Choroid plexus epithelial cell (primary cell): ENCODE data around the gene MIS18A.

Experiments
- DNase-seq: peaks from one replicate; pipeline ENCODE4 v3.0.0-alpha.2; 2010; ENCODE audit warnings: low read depth
- H3K4me3 ChIP-seq: 2 replicates; pipeline ENCODE4 v1.5.1; 2011; ENCODE audit warnings: low read depth, mild to moderate bottlenecking, control low read depth, low read length, moderate library complexity
- TF ChIP-seq, protein P1 (sequence below): conservative IDR thresholded peaks from 2 replicates; pipeline ENCODE4 v1.5.1; 2011; ENCODE audit warnings: low read depth, mild to moderate bottlenecking, control low read depth, inconsistent platforms, low read length, moderate library complexity

The MIS18A gene

DNA sequence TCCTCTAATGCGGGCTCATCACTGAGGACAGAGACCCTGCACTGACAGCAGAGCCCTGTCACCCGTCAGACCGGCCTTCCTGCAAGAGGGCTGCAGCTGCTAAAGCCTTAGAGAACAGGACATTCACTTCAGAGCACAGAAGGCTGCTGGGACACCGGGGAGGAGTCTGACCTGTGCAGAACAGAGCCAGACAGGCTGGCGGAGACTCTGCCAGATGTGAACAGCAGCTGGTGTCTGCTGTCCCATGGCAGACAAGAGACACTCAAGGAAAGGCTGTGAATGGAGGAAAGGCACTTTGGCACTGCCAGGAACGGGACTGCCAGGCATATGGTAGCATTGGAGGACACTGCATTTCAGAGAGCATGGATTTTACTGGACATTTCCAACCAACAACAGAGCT is 41.2 kb upstream of the MIS18A start:
- DNase-seq: no peak
- H3K4me3 ChIP-seq: no peak overlapping the region
- TF ChIP-seq, protein P1, sequence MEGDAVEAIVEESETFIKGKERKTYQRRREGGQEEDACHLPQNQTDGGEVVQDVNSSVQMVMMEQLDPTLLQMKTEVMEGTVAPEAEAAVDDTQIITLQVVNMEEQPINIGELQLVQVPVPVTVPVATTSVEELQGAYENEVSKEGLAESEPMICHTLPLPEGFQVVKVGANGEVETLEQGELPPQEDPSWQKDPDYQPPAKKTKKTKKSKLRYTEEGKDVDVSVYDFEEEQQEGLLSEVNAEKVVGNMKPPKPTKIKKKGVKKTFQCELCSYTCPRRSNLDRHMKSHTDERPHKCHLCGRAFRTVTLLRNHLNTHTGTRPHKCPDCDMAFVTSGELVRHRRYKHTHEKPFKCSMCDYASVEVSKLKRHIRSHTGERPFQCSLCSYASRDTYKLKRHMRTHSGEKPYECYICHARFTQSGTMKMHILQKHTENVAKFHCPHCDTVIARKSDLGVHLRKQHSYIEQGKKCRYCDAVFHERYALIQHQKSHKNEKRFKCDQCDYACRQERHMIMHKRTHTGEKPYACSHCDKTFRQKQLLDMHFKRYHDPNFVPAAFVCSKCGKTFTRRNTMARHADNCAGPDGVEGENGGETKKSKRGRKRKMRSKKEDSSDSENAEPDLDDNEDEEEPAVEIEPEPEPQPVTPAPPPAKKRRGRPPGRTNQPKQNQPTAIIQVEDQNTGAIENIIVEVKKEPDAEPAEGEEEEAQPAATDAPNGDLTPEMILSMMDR: no peak

DNA sequence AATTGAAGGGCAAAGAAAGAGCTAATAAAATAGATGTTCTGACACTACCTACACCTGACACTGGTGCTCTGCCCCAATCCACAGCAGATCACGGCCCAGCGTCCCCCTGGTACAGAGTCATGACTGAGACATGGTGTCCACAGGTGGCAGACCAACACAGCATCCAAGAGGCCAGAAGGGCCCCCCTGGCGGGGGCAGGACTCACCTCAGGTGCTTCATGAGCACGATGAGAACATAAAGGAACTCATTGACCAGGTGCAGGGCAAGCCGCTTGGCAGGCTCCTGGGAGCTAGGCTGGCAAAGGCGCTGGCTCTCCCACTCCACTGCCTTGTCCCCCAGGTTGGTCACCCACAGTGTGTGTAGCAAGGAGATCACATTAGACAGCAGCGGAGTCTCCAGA is 40.2 kb upstream of the MIS18A start:
- TF ChIP-seq, protein P1: no peak
- no peak for DNase-seq
- no peak overlapping the region for H3K4me3 ChIP-seq

DNA sequence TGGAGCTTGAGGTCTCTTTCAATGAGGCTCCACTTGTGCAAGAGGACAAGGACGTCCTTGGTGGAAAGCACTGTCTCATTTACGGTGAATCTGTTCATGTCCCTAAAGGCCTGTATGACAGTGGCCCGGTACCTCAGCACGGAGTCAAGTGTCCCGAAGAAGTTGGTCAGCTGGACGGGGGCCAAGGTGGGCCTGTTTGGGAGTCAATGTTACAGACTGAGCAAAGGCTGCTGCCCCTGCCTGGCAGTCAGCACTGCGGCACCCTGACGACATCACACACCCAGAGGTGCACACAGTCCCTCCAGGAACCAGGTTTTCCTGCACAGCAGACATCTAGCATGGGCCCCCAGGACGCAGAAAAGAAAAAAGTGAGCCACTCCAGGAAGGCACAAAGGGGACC is 38.9 kb upstream of the MIS18A start:
- TF ChIP-seq, protein P1: no peak
- DNase-seq: no peak
- no peak overlapping the region for H3K4me3 ChIP-seq

DNA sequence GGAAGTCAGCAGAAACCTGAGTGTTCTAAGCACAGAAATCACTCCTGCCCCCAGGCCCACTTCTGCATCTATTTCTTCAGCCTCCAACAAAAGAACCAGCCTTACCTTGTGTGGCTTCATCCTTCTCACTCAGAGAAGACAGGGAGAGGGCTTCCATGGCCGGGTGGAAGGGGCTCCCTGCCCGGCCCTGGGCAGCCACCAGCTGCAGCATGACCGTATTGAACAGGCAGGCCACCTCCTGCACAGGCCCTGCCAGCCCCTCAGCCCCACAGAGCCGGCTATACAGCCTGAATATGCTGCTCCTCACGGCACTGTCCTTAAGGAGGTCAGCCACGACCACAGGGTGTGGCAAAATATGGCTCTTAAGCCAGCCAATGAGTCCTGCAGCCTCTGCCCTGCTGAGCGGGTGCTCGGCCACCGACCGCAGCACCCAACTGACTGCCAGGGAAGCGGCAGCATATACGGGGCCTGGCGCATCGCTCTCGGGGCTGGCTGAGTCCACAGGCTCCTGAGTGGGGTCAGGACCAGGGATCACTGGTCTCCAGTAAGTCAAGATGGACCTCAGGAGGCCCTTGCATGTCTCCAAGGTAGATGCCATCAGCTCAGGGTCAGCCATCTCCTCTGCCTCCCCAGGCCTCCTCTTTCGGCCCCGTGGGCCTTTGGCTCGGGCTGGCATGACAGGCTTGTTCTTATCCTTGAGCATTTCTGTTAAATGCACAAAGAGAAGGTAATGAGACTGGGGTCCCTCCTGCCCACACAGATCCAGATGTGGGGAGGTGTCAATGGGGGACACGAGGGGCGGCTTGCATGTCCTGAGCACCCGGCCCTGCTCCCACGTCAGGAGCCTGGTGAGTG is 37.7 kb upstream of the MIS18A start:
- no peak overlapping the region for H3K4me3 ChIP-seq
- TF ChIP-seq, protein P1: no peak
- no peak for DNase-seq

DNA sequence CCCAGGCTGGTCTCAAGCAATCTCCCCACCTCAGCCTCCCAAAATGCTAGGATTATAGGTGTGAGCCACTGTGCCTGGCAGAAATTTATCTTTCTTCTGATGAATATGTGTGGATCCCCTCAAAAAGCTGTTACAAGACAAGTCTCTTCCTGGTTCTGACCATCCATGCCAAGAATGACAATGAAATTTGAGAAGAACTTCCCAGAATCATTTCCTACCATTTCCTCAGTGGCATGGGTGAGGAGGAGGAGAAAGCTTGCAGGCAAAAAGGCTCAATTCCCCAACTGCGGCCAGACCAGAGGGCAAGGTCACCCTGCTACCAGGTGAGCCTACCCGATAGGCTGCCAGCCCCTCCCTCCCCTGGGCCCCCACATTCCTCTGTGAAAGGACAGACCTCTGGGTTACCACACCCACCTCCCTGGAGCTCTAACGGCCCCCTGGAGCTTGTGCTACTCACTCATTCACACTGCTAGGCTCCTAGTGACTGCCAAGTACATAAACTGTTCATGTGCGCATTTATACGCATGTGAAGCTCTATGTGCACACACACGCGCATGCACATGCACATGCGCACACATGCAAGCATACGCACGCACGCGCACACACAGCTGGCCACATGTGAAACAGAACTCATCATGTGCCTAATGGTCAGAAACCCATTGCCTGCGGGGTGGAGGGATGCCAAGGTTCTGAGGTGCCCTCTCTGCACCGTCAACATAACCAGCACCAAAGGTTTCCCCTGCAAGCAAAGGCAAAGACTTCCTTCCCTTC is 36.8 kb upstream of the MIS18A start:
- no peak overlapping the region for H3K4me3 ChIP-seq
- peak; percentile 35 for DNase-seq
- TF ChIP-seq, protein P1: no peak

DNA sequence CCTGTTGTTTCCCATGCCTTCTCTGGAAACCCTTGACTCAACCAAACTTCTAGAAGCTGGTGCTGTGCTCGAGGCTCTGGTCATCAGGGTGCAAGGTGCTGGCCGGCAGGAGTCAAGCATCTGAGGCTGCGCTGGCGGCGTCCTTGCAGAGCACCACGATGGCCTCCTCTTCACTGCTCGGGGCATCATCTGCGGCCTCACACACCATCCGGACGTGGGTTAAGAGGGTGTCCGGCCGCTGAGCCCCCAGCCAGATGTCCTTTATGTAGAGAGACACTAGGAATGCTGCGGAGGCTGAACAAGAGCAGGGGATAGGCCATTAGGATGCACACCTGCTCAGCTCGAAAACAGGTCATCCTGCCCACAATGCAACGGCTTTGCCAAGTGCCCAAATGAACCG is 36.0 kb upstream of the MIS18A start:
- TF ChIP-seq, protein P1: no peak
- H3K4me3 ChIP-seq: no peak overlapping the region
- DNase-seq: no peak
